NCI-H2081 (cell line): Measurements from ENCODE around the gene JMJD7.

Experiments used
- DNase-seq, 2 experiments: peaks; one replicate each; lab custom pipeline; 2025; lab: John Stamatoyannopoulos, UW

The JMJD7 gene

DNA sequence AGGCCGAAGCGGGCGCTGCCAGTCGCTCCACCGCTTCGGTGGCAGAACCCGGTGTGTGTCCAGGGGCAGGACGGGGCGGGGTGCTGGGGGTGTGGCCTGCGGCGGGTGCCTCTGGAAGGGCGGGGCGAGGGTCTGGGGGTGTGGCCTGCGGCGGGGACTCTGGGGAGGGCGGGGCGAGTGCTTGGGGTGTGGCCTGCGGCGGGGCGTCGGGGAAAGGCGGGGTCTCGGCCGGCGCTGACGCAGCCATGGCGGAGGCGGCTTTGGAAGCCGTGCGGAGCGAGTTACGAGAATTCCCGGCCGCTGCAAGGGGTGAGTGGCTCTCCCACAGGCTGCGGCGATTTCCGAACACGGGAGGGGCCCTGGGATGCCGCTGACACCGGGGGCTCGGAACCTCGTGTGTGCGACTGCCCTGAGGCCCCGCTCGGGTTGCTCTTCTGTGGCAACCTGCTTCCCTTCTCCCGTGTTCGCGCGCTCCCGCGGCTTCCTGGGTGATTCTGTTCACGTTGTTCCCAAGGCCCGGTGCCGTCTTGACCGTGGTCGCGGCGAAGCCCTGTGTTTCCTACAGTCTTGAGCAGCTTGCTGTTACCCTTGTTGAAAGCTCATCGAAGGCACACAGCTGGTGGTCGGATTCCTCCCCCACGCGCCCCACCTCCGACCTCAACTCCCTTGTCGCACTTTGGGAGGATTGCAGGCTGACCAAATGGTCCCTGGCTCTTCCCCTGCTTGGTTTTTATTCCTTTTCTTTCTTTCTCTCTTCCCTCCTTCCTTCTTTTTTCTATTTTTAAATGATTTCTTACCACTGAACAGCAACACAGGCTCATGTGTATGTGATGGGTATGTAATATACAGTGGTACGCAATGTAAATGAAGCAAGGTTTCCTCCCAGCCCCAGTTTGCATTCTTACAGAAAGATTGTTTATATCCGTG, at the start of gene JMJD7:
TSS of gene JMJD7 (plus strand) at position 213 of the 927 bp plus-strand sequence. CDS start at position 246, 33 bp downstream.
- DNase-seq: peak; percentile 77 to 89

DNA sequence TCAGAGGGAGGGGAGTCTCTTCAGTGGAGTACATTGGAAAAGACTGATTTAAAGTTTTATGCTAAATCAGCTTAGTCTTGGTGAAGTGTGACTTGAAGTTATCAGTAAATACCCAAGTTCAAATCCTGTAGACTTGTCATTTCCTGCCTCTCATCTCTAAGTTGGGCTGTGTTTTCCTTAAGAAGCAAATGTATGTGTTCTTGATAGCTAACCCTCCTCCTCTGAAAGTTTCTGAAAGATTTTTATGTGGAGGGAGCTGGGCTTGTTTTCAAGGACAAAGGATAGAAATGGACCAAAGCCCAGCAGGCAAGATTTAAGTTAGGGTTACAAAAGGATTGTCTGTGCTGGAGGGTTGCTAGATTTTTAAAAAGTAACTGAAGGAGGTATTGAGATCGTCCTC, 49.4 kb upstream of the JMJD7 start:
- no peak for DNase-seq

DNA sequence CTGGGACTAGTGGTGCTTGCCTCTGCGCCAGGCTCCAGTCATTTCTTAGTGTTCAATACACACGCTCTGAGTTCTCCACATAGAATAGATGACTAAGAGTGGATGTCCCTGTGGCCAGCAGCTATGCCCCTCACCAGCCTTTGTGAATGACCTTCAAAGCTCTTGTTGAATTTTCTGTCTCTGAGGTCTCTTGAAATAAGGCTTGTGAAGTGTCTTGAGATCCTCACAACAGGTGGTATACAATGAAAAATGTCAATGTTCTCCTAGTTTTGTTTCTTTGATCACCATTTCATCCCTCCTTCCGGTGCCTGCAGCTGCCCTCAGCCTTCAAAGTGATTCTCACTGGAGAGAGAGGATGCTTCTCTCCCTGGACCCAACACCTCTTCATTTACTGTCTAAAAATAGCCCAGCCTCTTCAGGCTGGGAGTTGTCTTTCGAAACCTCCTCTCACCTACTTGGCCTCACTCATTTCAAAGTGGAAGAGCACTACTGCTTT, 48.2 kb upstream of the JMJD7 start:
- no peak for DNase-seq

DNA sequence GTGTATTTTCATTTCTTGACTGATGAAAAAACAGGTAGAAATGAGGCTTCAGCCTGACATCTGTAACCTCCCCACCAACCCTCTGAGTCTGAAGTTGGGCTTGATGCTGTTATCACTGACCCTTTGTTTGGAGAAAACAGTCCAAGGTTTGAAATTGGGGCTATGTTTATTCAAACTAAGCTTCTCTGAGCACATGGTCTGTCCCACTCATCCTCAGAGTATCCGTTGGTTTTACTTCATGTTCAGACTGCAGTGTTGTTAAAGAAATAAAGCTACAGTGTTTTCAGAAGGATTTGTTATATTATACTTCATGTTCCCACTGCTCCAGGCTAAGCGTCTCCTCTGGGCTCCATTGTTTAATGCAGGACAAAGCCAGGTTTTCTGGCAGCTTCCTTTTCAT, 47.6 kb upstream of the JMJD7 start:
- DNase-seq: no peak

DNA sequence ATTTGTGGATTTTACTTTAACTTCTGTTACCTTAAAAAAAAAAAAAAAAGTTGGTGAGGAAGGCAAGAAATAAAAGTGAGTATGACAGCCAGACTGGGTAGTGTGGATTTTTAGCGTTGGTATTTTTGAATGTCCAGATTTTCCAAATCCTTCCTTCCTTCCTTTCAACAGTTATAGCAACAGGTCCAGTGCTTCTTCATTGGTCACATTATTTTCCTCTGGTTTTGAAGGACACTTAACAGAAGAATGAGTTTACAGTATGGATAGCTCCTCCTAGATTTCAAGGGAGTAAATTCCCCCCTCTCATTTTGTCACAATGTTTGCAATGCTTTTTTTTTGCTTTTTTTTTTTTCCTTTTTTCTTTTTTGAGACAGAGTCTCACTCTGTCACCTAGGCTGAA, 47.2 kb upstream of the JMJD7 start:
- DNase-seq: no peak

DNA sequence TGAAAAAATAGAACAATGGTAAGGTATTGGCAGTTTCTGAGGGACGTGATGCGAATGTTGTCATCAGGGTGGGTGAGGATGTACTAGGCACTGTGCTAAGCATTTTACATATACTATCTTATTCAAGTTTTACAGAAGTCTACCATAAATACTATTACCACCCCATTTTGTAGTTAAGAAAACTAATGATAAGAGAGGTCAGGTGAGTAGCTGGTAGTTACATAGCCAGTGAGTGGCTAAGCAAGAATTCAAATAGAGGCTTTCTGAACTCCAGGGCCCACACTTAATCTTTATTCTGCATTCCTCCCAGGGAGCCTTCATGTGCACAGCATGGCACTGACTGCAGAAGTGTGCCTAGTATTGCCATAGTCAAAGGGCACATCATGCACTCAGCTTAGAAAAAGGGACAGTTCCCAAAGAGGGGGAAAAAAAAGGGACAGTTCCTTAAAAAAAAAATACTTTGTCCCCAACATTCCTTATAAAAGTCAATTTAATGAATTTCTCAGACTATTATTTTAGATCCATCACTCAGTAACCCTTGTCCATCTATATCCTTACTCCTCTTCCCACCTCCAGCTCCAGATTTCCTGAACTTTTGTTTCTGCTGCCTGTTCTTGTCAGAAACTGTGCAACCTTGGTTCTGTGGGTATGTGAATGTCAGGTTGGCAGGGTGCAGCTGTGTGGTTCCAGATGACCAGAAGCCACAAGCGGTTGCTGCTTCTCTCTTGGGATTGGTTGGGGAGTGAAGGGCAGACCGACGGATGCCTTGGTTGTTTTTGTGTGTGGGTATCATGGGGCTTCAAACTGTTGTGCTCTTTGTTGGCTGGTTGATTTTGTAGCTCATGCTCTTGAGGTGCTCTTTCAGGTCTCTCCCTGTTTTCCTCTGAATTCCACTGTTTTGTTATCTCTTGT, 45.3 kb upstream of the JMJD7 start:
- no peak for DNase-seq

DNA sequence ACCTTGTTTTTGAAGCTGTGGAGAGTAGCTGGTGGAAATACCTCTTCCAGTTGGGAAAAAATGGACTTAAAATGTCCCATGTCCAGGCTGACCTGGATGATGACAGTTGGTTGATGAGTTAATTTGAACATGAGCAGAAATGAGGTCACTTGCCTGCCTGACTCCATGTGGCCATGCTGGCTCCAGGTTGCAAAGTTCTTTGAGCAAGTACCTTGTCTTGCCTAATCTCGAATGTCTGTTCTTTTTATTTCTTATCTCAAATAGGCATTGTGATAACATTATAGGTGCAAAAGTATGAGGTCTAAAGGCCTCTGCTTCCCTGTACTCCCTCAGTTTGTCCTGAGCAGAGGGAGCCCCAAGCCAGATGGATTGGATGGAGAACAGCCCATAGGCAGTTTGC, 44.6 kb upstream of the JMJD7 start:
- DNase-seq: no peak

DNA sequence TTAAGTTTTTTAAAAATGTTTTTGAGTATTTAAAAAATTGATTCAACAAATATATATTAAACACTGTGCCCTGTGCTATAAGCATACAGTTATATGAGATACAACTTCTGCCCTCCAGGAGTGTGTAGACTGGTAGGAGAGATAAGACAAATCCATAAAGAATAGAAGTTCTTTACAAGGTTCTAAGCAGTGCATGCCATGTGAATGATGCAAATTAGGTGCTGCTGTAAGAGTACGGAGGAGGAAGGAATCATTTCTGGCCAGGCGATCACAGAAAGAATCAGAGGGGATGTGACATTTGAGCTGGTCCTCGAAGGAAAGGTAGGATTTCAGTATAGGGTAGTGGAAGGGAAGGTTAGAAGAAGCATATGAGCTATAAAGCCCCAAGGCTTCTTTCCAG, 39.6 kb upstream of the JMJD7 start:
- DNase-seq: no peak

DNA sequence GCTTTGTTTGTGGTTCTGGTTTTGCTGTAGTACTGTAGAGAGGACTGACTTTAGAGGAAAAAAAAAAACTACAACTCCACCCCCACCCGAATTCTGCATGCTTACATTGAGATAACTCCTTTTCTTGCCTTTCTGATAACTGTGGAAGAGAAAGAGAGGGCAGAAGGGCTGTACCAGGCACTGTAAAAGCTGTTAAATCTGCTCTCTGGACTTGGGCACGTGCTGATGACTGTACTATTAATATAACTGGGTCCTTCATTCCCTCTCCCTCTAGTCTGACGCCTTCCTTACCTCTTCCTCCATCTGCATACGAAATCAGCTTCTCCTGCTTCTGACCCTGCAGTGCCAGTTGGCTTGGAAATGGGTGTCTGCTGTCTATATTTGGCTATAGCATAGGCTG, 38.7 kb upstream of the JMJD7 start:
- DNase-seq: no peak

DNA sequence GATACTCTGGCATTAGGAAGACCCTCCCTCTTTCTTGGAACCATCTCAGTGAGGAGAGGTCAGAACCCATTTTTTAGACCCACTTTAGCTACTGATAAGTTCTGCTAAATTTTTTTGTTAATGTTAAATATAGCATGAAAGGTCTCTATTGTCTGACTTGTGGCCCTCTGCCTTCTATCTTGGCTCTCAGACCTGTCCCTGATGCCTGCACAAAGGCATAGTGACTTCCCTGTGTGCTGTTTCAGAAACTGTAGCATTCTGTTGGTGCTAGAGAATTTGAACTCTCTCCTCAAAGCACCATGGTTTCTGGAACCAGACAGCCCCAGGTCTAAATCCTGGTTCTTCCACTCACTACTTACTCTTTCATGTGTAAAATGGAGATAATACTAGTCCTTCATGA, 38.2 kb upstream of the JMJD7 start:
- no peak for DNase-seq

DNA sequence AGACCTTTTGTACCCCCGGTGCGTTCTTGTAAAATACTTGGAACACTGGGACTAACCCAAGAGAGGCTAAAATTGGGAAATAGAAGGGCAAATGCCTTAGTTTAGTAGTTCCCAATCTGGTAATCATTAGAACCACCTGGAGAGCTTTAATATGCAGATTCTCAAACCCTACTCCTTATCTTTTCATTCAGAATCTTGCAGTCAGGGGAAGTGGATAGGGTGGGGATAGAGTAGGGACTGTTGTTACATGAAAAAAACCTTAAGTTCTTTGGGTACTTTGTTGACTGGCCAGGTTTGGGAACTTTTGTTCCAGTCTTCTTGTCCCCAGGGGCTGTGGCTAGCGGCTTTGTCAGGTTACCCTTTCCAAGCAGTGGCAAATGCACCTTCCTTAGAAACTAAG, 37.7 kb upstream of the JMJD7 start:
- DNase-seq: no peak

DNA sequence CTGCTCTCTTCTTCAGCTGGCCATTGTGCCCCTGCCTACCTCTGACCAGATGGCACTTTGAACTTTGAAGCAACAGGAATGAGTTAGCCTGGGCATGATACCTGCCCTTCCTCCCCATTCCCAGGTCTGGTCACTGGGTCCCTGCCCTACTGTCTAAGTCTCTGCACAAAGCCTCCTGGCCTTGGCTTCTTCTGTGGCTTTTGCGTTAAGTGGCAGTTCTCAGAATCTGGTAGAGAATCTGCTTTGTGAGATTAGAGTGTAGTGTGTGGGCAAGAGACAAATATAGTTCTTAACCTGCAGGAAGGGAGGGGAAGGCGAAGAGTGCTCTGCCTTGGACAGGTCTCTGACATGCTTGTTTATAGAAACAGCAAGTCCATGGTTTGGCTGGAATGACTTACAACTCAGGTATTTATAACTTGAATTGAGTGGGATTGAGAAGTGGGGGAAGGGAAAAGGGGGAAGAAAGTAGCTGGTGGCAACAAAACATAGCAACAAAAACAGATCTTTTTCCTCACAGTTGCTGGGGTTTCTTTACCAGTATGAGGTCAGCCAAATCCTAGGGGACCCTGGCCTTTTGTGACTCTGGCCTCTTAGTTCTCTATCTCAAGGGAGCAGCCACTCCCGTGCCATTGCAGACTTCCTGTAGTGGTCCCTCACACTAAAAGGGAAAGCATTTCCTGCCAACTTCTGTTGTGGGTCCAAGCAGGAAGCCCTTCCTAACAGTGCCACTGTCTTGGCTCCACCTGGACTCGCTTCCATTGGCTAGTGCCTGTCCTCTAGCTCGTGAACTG, 36.9 kb upstream of the JMJD7 start:
- DNase-seq: no peak

DNA sequence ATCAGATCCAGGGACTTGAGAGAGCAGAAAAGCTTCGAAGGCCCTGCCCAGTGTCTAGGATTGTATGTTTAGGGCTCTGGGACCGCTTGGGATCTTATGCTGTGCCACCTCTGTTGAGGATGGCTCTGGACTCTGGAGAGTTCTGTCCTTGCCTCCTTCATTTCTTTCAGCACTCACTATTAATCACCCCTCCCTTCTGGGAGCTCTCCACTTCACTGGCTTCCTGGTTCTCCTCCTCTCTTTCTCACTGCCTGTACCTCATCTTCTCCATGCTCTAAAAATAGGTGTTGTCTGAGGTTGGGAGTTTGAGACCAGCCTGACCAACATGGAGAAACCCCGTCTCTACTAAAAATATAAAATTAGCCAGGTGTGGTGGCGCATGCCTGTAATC, 36.4 kb upstream of the JMJD7 start:
- DNase-seq: no peak

DNA sequence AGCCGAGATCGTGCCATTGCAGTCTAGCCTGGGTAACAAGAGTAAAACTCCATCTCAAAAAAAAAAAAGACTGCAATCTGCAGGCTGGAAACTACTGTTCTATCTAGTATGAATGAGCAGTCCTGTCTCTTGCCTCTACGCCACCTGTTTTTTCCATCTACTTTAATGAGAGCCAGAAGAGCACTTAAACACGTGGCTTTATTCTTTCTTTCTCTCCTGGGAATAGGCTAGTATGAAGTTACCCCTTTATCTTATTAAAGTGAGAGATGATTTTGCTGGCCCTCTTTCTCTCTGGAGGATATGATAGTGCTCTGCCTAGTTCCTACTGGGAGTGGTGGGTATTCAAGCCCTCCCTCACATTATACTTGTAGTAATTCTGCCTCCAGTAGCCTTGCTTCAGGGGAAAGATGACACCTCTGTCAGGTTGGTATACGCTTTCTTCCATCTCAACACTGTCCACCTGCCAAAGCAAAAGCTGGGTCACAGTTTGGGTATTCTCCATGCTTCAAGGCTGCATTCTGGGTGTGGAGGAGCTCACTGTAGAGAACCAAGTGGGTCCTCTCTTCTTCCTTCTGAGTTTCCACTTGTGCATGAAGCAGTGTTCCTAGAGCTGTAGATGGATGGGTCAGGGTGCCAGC, 35.8 kb upstream of the JMJD7 start:
- no peak for DNase-seq

DNA sequence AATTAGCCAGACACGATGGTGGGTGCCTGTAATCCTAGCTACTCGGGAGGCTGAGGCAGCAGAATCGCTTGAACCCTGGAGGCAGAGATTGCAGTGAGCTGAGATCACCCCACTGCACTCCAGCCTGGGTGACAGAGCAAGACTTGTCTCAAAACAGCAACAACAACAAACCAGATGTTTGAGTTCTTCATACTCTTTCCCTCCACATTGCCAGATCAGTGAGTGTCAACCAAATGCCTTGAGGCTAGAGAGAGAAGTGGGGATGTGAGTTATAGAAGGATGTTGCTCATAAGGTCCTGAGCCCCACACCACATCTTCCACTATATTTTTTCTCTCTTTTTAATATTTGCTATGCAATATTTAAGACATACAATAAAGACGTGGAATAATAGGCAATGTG, 33.8 kb upstream of the JMJD7 start:
- no peak for DNase-seq

DNA sequence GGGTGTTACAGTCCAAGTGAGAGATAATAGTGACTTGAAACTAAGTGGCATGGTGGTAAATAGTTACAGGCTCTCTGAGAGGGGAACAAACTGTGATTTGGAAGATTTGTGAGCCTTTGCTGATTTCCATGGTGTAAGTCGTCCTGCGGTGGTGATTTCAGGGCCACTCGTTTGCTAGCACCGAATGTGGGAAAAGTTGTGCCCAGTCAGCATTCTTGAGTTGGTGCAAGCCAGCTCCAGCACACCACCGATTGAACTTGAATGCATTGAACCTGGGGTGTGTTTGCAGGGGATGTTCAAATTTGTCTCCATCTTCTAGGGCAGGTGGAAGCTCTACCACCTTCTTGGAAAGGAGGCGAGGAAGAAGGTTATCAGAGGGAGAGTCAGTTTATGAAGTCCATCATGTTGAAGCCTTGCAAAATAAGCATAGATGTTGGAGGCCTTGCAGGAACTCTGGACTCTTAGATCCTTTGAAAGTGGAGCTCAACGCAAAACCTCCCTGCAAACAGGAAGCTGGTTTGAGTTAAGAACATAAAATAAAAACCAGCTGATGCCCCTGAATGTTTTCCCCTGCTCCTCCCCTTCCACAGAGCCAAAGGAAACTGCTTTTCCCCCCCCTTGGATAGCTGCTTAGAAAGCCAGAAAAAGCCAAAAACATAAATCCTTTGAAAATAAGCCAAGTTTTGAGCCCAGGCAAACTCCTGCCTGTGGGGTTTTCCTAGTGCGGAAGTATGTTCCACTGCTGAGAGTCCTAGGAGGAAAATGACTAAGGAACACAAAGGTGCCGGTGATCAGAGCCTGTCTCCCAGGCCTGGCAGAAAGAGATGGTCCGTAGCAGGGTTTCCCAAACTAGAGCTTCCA, 31.7 kb upstream of the JMJD7 start:
- no peak for DNase-seq

DNA sequence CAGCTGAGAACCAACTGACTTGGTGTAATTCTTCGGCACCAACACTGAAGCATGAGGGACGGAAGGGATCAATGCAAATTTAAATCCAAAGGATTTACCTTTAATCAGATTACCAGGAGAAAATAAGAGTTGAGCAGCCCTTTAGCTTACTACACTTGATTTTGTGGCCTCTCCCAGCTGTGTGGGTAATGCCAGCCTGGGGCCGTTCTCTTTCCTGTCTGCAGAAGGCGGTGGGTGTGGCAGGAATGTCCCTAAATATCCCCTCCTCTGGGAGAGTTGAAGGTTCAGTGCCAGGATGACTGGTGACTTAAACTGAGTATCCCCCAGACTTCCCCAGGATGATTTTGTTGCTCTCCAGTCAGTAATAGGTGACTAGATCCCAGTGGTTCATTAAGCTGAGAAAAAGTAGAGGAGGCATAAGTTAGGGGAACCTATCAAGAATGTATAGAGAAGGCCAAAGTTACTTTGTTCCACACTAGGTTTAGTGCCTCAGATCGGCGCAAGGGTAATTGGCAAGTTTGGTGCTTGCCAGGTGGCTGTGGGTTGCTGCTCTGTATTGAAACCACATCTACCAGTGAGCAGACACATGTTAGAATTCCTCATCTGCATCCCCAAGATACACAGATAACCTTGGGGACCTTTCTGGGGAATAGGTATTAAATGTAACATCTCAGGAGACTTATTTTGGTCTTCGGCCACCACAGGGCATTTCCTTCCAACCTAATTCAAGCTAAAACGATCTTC, 30.5 kb upstream of the JMJD7 start:
- DNase-seq: no peak

DNA sequence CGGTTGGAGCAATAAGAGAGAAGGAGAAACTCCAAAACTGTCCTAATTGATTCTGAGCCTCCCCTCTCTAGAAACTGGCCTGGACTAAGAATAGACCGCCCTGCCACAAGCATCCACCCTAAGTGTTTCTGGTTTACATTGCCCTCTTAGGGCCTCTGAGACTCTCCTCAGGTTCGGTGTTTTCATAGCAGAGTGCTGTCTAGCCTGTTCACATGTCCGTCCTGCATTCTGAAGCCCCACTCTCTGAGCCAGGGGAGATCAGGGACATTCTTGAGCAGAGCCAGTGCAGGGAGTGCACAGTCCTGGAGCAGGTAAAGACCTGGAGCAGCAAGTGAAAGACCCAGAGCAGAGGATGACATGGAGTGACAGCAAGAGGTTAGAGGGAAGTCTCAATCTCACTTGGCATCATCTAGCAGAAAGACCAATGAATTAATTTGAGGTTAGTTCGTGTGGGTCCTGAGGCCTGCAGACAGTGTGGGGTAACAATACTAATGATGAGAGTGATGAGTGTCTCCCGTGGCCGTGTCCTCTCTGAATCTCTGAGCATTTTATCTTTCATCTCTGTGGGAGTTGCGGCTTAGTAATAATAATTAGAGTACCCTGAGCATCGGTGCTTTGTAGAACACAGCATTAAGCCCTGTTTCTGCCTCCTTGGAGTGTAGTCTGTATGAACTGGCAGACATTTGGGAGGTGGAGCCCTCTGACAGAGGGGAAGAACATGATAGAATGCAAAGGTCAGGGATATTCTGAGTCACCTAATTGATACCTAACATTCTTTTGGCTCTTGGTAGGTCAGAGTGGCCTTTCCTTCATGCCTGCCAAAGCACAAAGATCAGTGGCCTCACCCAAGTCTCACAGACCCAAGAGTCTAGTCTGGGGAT, 29.0 kb upstream of the JMJD7 start:
- no peak for DNase-seq

DNA sequence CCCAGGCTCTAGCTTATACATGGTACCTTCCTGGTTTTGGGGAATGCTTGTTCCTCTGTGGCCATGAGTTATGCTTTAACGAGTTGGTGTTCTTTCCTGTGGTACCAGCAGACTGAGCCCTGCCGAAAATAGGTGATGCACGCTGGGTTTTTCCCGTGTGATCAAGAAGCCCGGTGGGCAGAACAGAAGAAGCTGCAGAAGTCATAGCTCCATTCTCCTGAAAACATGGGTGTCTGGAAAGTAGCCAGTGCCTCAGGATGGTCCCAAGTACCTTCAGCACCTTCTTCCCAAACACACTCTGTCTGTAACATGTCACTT, 28.4 kb upstream of the JMJD7 start:
- no peak for DNase-seq
